ENCODE measurements around the gene RHEBL1. TPM values are rescaled to one million over a fixed set of nuclear protein-coding genes. Genes with fewer than 3 reads are reported as not detected.
A peak's percentile ranks its signal among the peaks of the same experiment; 100 is the strongest.

Gene RHEBL1
- total RNA-seq, 4 donors from 2014 or later, result 1.1 to 4.3 TPM; not detected in 2

DNA sequence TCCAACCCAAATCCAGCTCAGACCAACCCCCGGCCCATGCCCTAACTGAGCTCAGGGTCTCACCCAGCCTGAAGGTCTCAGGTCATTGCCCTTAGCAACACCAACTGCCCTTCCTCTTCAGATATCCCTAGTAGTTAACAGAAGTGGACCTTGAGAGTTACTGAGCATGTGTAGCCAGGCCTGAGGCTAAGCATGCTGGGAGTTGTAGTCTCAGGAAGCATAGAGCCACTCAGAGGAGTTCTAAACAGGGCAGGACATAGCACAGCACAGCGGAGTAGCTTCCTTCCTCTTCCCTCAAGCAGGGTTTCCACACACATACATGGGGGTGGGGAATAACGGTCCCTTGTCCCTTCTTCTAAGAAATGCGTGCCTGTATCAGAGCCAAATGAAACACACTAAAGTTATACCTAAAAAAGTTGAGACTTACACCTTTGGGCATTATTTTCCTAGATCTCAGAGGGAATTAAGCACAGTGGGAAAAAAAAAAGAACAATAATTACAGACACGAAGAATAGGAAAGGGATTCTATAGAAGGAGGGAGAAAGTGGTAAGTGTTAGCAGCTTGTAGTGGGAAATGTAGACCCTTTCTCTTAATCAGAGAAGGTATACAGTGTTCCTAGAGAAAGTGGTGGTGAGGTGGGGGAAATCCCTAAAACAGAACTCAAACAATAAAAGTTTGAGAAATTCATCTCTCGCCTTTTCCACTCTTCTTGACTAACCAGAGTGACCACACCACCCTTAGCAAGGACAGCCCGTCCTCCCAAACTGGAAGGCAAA, 13.6 kb downstream of the RHEBL1 start:
- WGBS, 2 donors, result 26 to 27% methylated on average over 7 of the region's 7 CpGs

DNA sequence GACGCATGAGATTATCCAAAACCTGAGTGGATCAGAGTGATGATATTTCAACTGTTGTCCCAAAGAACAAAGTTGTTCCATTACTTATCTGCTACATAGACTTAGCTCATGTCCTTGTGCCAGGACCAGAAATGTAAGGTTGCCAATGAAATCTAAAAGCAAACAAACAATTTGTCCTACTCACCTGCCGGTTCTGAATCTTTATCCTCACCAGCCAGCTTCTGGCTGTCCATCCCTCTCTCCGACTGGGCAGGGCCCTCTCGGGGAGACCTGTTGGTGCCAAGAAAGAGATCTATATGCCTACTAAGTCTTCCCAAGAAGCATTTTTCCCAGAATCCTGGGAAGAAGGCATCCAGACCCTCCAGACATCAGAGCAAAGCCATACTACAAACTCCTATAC, 14.7 kb downstream of the RHEBL1 start:
- TF ChIP-seq POLR2A (IDR thresholded peaks at IDR 0.05) (no peak), EP300 (IDR thresholded peaks at IDR 0.05) (no peak)
- TF ChIP-seq, protein P1, sequence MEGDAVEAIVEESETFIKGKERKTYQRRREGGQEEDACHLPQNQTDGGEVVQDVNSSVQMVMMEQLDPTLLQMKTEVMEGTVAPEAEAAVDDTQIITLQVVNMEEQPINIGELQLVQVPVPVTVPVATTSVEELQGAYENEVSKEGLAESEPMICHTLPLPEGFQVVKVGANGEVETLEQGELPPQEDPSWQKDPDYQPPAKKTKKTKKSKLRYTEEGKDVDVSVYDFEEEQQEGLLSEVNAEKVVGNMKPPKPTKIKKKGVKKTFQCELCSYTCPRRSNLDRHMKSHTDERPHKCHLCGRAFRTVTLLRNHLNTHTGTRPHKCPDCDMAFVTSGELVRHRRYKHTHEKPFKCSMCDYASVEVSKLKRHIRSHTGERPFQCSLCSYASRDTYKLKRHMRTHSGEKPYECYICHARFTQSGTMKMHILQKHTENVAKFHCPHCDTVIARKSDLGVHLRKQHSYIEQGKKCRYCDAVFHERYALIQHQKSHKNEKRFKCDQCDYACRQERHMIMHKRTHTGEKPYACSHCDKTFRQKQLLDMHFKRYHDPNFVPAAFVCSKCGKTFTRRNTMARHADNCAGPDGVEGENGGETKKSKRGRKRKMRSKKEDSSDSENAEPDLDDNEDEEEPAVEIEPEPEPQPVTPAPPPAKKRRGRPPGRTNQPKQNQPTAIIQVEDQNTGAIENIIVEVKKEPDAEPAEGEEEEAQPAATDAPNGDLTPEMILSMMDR (IDR thresholded peaks at IDR 0.05), result no peak
- Histone ChIP-seq H3K4me3 (no peak overlapping the region), H3K27me3 (no peaks in the 10 kb centered on the region), H3K4me1 (peaks cover 0 to 43% (median 37%) of the 10 kb centered on the region in 4 donors), H3K9me3 (no peaks in the 10 kb centered on the region), H3K36me3 (peaks cover 0 to 47% (median 41%) of the 10 kb centered on the region in 3 donors), H3K27ac (no peak overlapping the region)
- DNase-seq (ENCODE audit: low spot score in 2 of 2), result no peak
- 74 to 76% methylated on average over 4 of the region's 4 CpGs for WGBS, 2 donors

More for the DNA sequence above, 13.6 kb downstream of the RHEBL1 start:
- peaks cover 0 to 46% (median 38%) of the 10 kb centered on the region in 4 donors for H3K4me1 ChIP-seq
- peak in 1 of 2 donors; percentile 62 for DNase-seq (ENCODE audit: low spot score in 2 of 2)
- peak overlapping the region in 3 of 4 donors; percentile 8 to 92 (median 9) for H3K4me3 ChIP-seq
- no peaks in the 10 kb centered on the region for H3K9me3 ChIP-seq
- H3K27me3 ChIP-seq, result no peaks in the 10 kb centered on the region
- peak overlapping the region in 3 of 4 donors; percentile 44 to 99 (median 93) for H3K27ac ChIP-seq
- TF ChIP-seq, protein P1 (IDR thresholded peaks at IDR 0.05), result no peak
- TF ChIP-seq POLR2A (IDR thresholded peaks at IDR 0.05), result no peak
- TF ChIP-seq EP300 (IDR thresholded peaks at IDR 0.05), result peak in 1 of 2 donors; percentile 62
- H3K36me3 ChIP-seq, result peaks cover 0 to 36% (median 30%) of the 10 kb centered on the region in 3 donors

DNA sequence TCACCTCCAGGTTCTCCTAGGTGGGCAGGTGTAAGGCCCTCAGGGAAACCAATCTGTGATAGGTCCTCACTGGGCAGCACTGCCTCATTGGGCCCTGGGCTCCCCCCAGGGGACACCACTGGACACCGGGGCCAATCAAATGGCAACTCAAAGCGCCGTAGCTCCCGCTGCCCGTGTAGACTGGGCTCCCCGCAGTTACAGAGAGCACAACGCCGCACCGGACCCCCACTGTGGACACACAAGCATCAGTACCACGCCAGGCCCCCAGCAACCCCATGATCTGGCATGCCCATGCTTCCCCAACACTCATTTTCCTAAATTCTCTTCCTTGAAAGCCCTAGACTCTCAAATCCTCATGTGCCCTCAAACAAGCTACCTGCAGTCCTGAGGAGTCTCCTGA, 15.3 kb downstream of the RHEBL1 start:
- no peak for DNase-seq (ENCODE audit: low spot score in 2 of 2)
- no peak overlapping the region for H3K4me3 ChIP-seq
- H3K27me3 ChIP-seq, result no peaks in the 10 kb centered on the region
- 88 to 90% methylated on average over 8 of the region's 10 CpGs for WGBS, 2 donors
- H3K9me3 ChIP-seq, result no peaks in the 10 kb centered on the region
- H3K4me1 ChIP-seq, result peaks cover 0 to 43% (median 37%) of the 10 kb centered on the region in 4 donors
- H3K36me3 ChIP-seq, result peaks cover 4 to 53% (median 41%) of the 10 kb centered on the region in 3 donors
- H3K27ac ChIP-seq, result no peak overlapping the region
- TF ChIP-seq POLR2A (IDR thresholded peaks at IDR 0.05) (no peak), EP300 (IDR thresholded peaks at IDR 0.05) (no peak)
- TF ChIP-seq, protein P1 (IDR thresholded peaks at IDR 0.05), result no peak

DNA sequence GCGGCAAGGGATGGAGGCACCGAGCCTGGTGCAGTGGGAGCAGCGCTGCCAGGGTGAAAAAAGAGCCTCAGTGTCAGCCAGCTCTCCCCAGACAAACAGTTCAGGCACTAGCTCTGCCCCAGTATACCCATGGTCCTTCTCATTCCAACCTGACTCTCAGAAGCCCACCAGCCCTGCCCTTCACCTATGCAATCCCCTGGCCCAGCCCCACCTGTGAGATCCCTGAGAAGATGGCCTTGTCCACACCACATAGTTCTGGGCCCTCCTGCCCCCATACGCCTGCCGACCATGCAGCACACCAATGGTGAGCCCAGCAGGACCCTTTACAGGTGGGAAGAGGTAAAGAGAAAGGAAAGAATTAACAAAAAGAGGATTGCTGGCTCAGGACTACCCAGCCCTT, 15.7 kb downstream of the RHEBL1 start:
- H3K27me3 ChIP-seq, result no peaks in the 10 kb centered on the region
- no peaks in the 10 kb centered on the region for H3K9me3 ChIP-seq
- H3K36me3 ChIP-seq, result peaks cover 6 to 57% (median 43%) of the 10 kb centered on the region in 3 donors
- no peak for DNase-seq (ENCODE audit: low spot score in 2 of 2)
- peaks cover 0 to 42% (median 37%) of the 10 kb centered on the region in 4 donors for H3K4me1 ChIP-seq
- 93% methylated on average over 5 of the region's 5 CpGs for WGBS, 2 donors
- no peak overlapping the region for H3K4me3 ChIP-seq
- no peak overlapping the region for H3K27ac ChIP-seq
- TF ChIP-seq, protein P1 (IDR thresholded peaks at IDR 0.05), result no peak
- no peak for TF ChIP-seq EP300 (IDR thresholded peaks at IDR 0.05)
- TF ChIP-seq POLR2A (IDR thresholded peaks at IDR 0.05), result no peak

Data from tibial nerve (tissue), 4 donors.